Measurements from ENCODE around the gene HLA-A.

- TF ChIP-seq CTCF (IDR thresholded peaks at IDR 0.05; ENCODE audit: insufficient read depth, low read length): no peak
- TF ChIP-seq SPI1 (IDR thresholded peaks at IDR 0.05; ENCODE audit: borderline replicate concordance, low read depth): no peak
- TF ChIP-seq GABPA (IDR thresholded peaks at IDR 0.05; ENCODE audit: low read depth): no peak
- no peak for TF ChIP-seq REST (IDR thresholded peaks at IDR 0.05; ENCODE audit: insufficient replicate concordance, low read depth)
Measured at GRCh38 chr6:29989211-29989610, 46.9 kb downstream of the HLA-A start.
